Caco-2 (cell line): ENCODE results near the gene TGM1. TPM values are rescaled to one million over a fixed set of nuclear protein-coding genes. Genes with fewer than 3 reads are reported as not detected.

Source experiments
- BruUV-seq: library from RNA; stranded (reverse); fragments of 400-500 nt; replicated peaks from 2 replicates; lab custom pipeline; 2021; lab: Mats Ljungman, UMichigan
- CTCF ChIA-PET: fragments of 300-600 bp; sonication (Branson Sonifier 250); formaldehyde crosslinking; loops from one replicate; lab custom pipeline; 2022; ENCODE audit warnings: antibody characterized with exemption; lab: Charles Lee
- POLR2A ChIA-PET: fragments of 300-600 bp; sonication (Branson Sonifier 250); formaldehyde crosslinking; loops from one replicate; lab custom pipeline; 2022; ENCODE audit warnings: antibody characterized with exemption; lab: Charles Lee
- DNase-seq, 2 experiments: peaks; one replicate each; pipeline versions ENCODE4 v3.0.0 to v3.0.0-alpha.2; 2020 to 2022
- H3K27me3 ChIP-seq: replicated peaks from 2 replicates; pipeline ENCODE4 v1.6.0; 2011; ENCODE audit warnings: low read length; ENCODE audit not compliant: control insufficient read depth, insufficient read depth
- H3K36me3 ChIP-seq: 2 replicates; pipeline ENCODE4 v1.5.1; 2011; ENCODE audit warnings: low read length; ENCODE audit not compliant: control insufficient read depth, insufficient read depth
- H3K4me1 ChIP-seq: fragments of 250-450 bp; sonication (Bioruptor Pico); 2 replicates; pipeline ENCODE4 v1.5.1; 2020; ENCODE audit warnings: mild to moderate bottlenecking
- H3K4me3 ChIP-seq: 2 replicates; pipeline ENCODE4 v1.5.1; 2011; ENCODE audit warnings: low read depth, mild to moderate bottlenecking, control low read depth, low read length
- H3K9me3 ChIP-seq: fragments of 250-450 bp; sonication (Bioruptor Pico); 2 replicates; pipeline ENCODE4 v1.5.1; 2020; ENCODE audit warnings: mild to moderate bottlenecking, moderate library complexity
- H3K27ac Mint-ChIP-seq: one replicate; pipeline ENCODE4 v1.8.0; 2022; ENCODE audit warnings: mixed read lengths; ENCODE audit not compliant: unreplicated experiment
- H3K27me3 Mint-ChIP-seq: one replicate; pipeline ENCODE4 v1.8.0; 2022; ENCODE audit warnings: mixed read lengths; ENCODE audit not compliant: insufficient read depth, unreplicated experiment
- H3K36me3 Mint-ChIP-seq: one replicate; pipeline ENCODE4 v1.8.0; 2022; ENCODE audit warnings: mild to moderate bottlenecking, mixed read lengths; ENCODE audit not compliant: insufficient read depth, unreplicated experiment
- H3K4me1 Mint-ChIP-seq: one replicate; pipeline ENCODE4 v1.8.0; 2022; ENCODE audit warnings: low read depth, mixed read lengths; ENCODE audit not compliant: unreplicated experiment
- H3K4me3 Mint-ChIP-seq: one replicate; pipeline ENCODE4 v1.8.0; 2022; ENCODE audit warnings: mild to moderate bottlenecking, moderate library complexity, mixed read lengths; ENCODE audit not compliant: unreplicated experiment
- H3K9me3 Mint-ChIP-seq: one replicate; pipeline ENCODE4 v1.8.0; 2022; ENCODE audit warnings: mixed read lengths; ENCODE audit not compliant: unreplicated experiment
- CTCF ChIP-seq, 2 experiments: fragments of 200-600 bp in 1 of 2; IDR thresholded peaks; 1 replicate in 1 of 2; 2 replicates in 1 of 2; pipeline versions ENCODE4 v1.5.1 to v1.8.0; 2011 to 2022; ENCODE audit warnings: antibody characterized with exemption in 1 of 2, control low read depth in 1 of 2, inconsistent platforms in 1 of 2, low read depth in 1 of 2, low read length in 1 of 2, mild to moderate bottlenecking in 1 of 2, moderate library complexity in 1 of 2; ENCODE audit not compliant: insufficient read depth in 1 of 2, severe bottlenecking in 1 of 2, unreplicated experiment in 1 of 2
- intact Hi-C: fragments of 100-400 bp; cut with micrococcal nuclease; formaldehyde crosslinking; loops from one replicate; pipeline ENCODE4 v1.10.0; 2022; ENCODE audit not compliant: unreplicated experiment
- total RNA-seq: library from RNA; stranded (reverse); gene quantifications from 2 replicates; pipeline ENCODE4 v1.2.3, GENCODE V29; 2022

TGM1 gene
- total RNA-seq, 1 experiment from 2014 or later: 5.9 TPM

GRCh38 chr14:24297190-24297964 lies 34.4 kb upstream of the TGM1 start:
- no peaks in the 10 kb centered on the region for H3K9me3 ChIP-seq
- no TSS peak for BruUV-seq
- intact Hi-C loops: loop anchor here (1.0 kb wide), 3 partner anchors 26 to 81 kb away; partner anchors contain the start of genes MDP1 and RABGGTA
- ChIA-PET CTCF (interaction anchor here (0.7 to 5.8 kb wide), 16 partner anchors 11 to 183 kb away, joined by 3 to 157 read pairs (median 5); partner anchors contain the start of genes CHMP4A, CIDEB, DCAF11 and MDP1), POLR2A (interaction anchor here (0.6 to 2.0 kb wide), 5 partner anchors 11 to 55 kb away, joined by 3 to 32 read pairs (median 4); partner anchors contain the start of genes RABGGTA and TINF2)
- peak in 1 of 2 experiments; percentile 71 for TF ChIP-seq CTCF (IDR thresholded peaks at IDR 0.05; ENCODE audit: insufficient read depth in 1 of 2, low read depth in 1 of 2, low read length in 1 of 2, severe bottlenecking in 1 of 2, unreplicated experiment in 1 of 2)
- peaks cover 5% of the 10 kb centered on the region for H3K36me3 ChIP-seq
- no peaks in the 10 kb centered on the region for H3K27me3 ChIP-seq
- peak in 1 of 2 experiments; percentile 53 for DNase-seq
- H3K27ac Mint-ChIP-seq: peak overlapping the region; percentile 8
- peaks cover 15% of the 10 kb centered on the region for H3K4me1 Mint-ChIP-seq
- H3K27me3 Mint-ChIP-seq: no peaks in the 10 kb centered on the region
- no peak overlapping the region for H3K4me3 ChIP-seq
- H3K9me3 Mint-ChIP-seq: no peaks in the 10 kb centered on the region
- peaks cover 36% of the 10 kb centered on the region for H3K36me3 Mint-ChIP-seq
- no peak overlapping the region for H3K4me3 Mint-ChIP-seq
- peaks cover 5% of the 10 kb centered on the region for H3K4me1 ChIP-seq

GRCh38 chr14:24296341-24297157 lies 33.6 kb upstream of the TGM1 start:
- TF ChIP-seq CTCF (IDR thresholded peaks at IDR 0.05; ENCODE audit: insufficient read depth in 1 of 2, low read depth in 1 of 2, low read length in 1 of 2, severe bottlenecking in 1 of 2, unreplicated experiment in 1 of 2): peak; percentile 69 to 72
- CTCF ChIA-PET: interaction anchor here (0.7 to 5.8 kb wide), 8 partner anchors 11 to 135 kb away, joined by 3 to 157 read pairs (median 8); partner anchors contain the start of genes CHMP4A, CIDEB, RABGGTA and TINF2
- POLR2A ChIA-PET: interaction anchor here (0.9 to 2.0 kb wide), 3 partner anchors 12 to 54 kb away, joined by 3 to 32 read pairs (median 4); partner anchors contain the start of genes RABGGTA and TINF2
- peaks cover 37% of the 10 kb centered on the region for H3K36me3 Mint-ChIP-seq
- no TSS peak for BruUV-seq
- H3K4me1 Mint-ChIP-seq: peaks cover 15% of the 10 kb centered on the region
- Histone ChIP-seq H3K36me3 (peaks cover 4% of the 10 kb centered on the region), H3K4me1 (peaks cover 5% of the 10 kb centered on the region), H3K4me3 (no peak overlapping the region), H3K27me3 (no peaks in the 10 kb centered on the region), H3K9me3 (no peaks in the 10 kb centered on the region)
- no peak overlapping the region for H3K4me3 Mint-ChIP-seq
- peak overlapping the region; percentile 14 for H3K27ac Mint-ChIP-seq
- no peaks in the 10 kb centered on the region for H3K9me3 Mint-ChIP-seq
- peak; percentile 67 to 69 for DNase-seq
- no peaks in the 10 kb centered on the region for H3K27me3 Mint-ChIP-seq
- intact Hi-C loops: loop anchor here (1.0 kb wide), 3 partner anchors 25 to 80 kb away; partner anchors contain the start of genes MDP1 and RABGGTA

- Mint-ChIP-seq H3K27me3 (no peaks in the 10 kb centered on the region), H3K36me3 (peaks cover 24% of the 10 kb centered on the region), H3K4me1 (peaks cover 9% of the 10 kb centered on the region), H3K9me3 (no peaks in the 10 kb centered on the region), H3K4me3 (no peak overlapping the region), H3K27ac (no peak overlapping the region)
- intact Hi-C loops: no loop called here
- Histone ChIP-seq H3K9me3 (no peaks in the 10 kb centered on the region), H3K36me3 (peaks cover 3% of the 10 kb centered on the region), H3K4me3 (no peak overlapping the region), H3K27me3 (no peaks in the 10 kb centered on the region), H3K4me1 (peaks cover under 1% of the 10 kb centered on the region)
- CTCF ChIA-PET: interaction anchor here (1.2 to 1.5 kb wide), 2 partner anchors 22 to 51 kb away, joined by 3 to 5 read pairs; partner anchors contain the start of genes RABGGTA and TINF2
- TF ChIP-seq CTCF (IDR thresholded peaks at IDR 0.05; ENCODE audit: insufficient read depth in 1 of 2, low read depth in 1 of 2, low read length in 1 of 2, severe bottlenecking in 1 of 2, unreplicated experiment in 1 of 2): no peak
- DNase-seq: no peak
- POLR2A ChIA-PET: no interaction called here
- no TSS peak for BruUV-seq
Observed at GRCh38 chr14:24293525-24293924, 30.5 kb upstream of the TGM1 start.
